COLO668 (cell line): Measurements from ENCODE around the gene GOLGA6L2.
"Not testable (repeated sequence)": the region's sequence is repeated elsewhere in the genome, so short reads cannot be mapped to it uniquely, and the experiment has no call there.

ENCODE experiments used
- DNase-seq: peaks from one replicate; lab custom pipeline; 2025; ENCODE audit not compliant: unreplicated experiment; lab: John Stamatoyannopoulos, UW

GOLGA6L2 gene, protein sequence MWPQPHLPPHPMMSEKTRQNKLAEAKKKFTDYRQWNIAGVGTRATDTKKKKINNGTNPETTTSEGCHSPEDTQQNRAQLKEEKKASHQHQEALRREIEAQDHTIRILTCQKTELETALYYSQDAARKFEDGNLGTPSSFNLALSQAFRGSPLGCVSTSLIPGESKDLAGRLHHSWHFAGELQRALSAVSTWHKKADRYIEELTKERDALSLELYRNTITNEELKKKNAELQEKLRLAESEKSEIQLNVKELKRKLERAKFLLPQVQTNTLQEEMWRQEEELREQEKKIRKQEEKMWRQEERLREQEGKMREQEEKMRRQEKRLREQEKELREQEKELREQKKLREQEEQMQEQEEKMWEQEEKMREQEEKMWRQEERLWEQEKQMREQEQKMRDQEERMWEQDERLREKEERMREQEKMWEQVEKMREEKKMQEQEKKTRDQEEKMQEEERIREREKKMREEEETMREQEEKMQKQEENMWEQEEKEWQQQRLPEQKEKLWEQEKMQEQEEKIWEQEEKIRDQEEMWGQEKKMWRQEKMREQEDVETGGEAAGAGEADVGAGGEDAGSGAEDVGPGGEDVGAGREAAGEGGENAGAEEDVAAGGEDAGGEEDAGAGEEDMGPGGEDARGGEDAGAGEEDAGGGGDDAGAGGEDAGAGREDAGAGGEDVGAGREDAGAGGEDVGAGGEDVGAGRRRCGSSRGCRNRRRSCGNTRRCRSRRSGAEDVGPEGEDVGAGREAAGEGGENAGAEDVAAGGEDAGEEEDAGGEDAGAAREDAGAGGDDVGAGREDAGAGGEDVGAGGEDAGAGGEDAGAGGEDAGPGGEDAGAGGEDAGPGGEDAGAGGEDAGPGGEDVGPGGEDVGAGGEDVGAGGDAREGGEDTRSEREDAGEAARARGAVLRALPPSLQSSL

DNA sequence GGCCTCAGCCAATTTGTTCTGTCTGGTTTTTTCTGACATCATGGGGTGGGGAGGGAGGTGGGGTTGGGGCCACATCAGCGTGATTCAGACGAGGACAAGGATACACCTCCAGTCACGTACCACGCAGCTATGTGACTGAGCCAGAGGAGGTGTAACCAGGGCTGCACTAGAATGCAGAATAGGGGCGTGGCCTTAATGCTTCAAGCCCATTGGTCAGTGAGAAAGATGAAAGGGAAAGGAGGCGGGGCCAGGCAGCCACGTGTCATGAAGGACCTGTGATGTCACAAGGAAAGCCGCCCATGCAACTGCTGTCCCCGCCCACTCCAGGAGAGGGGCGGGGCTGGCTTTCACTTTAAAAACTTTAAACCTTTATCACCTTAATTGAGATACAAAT lies at the start of gene GOLGA6L2:
GOLGA6L2 (minus strand) TSS at position 137 of the 394 bp plus-strand sequence; CDS start at position 75, 62 bp downstream.
- DNase-seq: no peak

DNA sequence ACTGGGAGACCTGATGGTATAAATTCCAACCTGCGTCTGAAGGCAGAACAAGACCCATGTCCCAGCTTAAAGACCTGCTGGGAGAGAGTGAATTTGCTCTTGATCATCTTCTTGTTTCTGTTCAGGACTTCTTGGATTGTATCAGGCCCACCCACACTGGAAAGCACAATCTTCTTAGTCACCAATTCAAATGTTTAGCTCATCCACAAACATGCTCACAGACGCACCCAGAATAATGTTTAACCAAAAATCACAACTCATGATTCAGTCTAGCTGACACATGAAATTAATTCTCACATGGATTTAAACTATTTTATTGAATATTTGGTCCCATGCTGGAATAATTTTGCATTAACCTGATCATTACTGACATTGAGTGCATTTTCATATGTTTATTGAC lies 37.8 kb upstream of the GOLGA6L2 start:
- DNase-seq: no peak

DNA sequence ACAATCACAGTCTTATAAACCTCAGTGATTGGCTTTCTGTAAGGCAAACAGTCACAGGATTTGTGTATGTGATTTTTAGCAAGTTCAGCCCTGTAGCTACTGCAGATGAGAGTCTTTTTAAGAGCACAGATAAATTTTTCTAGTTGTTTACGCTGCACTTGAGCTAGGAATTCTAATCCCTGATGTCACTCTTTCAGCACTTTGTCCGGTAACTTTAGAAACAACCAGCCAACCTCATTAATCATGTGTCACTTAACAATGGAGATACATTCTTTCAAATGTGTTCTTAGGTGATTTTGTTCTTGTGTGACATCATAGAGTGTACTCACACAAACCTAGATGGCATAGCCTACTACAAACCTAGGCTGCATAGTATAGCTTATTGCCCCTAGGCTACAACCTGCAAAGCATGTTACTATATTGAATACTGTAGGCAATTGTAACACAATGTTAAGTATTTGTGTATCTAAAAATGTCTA lies 36.8 kb upstream of the GOLGA6L2 start:
- no peak for DNase-seq

DNA sequence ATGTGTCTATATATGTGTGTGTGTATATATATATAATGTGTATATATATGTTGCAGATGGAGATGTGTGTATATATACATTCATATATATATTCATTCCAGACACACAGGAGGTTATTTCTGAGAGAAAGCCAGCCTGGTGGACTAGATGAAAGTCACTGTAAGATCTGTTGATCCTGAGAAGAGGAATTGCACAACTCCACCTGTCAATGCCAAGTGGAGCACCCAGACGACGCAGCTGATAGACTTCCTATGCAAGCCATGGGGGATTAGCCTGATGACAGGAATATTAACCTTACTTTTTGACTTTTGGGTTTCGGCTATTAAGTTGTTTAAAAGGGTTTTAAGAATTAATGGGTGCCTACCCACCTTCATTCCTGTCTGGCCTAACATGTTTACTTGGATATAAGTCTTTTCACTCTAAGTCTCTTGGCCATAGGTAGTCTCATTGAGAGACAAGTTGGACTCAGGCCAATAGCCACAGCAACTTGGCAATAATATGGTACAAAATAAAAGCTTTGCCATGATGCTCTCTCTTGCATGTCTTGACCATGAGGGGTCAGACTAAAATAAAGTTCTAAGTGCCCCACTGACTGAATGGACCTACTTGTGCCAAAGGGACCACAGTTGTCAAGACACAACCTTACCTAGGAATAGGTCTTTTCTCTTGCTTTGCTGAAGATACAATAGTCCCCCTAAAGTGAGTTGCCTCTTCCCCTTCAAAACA lies 35.9 kb upstream of the GOLGA6L2 start:
- DNase-seq: no peak

DNA sequence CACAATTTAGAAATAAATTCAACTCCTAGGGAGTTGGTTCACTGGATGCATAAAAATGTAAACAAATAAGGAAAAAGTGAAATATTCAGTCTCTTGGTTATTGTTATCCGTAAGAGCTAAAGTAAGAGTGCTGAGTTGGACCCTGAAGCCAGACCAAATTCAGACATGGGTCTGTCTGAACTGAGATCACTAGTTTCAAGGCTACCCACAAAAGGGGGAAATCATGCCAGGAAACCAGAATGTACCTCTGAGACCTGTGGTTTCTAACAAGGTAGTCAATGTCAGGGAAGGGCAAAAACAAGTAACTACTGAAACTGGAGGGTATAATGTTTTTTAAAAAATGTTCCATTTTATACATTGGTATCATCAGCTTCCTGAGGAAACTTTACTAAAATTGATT lies 35.2 kb upstream of the GOLGA6L2 start:
- no peak for DNase-seq

DNA sequence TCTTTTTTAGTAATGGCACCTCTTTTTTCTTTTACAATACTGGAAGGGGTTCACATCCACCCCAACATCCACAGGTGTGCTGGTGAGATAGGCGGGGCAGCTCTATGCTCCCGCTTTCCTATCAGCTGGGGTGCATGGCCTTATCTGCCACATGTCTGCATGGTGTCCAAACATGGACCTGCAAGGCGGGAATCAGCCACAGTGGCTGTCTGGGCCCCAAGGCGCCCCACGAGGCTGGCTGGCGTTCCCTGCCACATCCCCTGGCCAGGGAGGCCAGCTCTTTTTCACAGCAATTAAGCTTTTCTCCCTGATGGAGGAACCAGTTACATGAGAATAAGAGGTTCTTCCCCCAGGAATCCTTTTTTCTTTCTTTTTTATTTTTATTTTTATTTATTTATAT lies 30.9 kb upstream of the GOLGA6L2 start:
- DNase-seq: no peak

DNA sequence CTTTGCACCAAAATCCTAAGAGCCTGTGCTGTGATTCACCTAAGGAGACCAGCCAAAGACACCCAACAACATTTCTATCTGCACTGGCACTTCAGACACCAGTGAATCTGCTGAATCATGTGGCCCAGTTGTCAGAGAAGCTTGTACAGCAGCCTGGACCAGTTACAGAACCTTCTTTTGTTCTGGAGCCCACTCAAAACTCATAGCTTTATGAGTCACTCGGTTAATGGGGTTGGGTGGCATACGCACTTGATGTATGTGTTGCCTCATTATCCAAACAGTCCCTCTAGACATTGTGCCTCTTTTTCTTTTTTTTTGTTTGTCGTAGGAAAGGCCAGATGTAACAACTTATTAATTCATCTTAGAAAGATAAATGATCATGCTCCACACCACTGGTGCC lies 25.6 kb upstream of the GOLGA6L2 start:
- no peak for DNase-seq

DNA sequence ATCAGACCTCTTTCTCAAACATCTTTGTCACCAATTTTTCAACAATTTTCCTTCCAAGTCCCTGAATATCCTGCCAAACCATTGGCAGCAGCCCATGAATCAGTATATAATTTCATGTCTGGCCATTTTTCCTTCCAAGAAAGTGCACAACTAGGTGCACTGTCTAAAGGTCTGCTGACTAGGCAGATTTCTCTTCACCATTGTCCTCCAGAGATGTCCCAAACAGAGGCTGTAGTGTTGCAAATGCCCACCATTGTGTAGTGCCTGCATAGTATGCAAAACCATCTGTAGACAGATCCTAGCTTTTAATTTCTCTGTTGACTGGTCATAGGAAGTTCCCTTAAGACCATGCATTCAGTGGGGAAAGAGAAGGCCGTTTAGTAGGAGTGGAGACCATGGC lies 25.0 kb upstream of the GOLGA6L2 start:
- DNase-seq: no peak

DNA sequence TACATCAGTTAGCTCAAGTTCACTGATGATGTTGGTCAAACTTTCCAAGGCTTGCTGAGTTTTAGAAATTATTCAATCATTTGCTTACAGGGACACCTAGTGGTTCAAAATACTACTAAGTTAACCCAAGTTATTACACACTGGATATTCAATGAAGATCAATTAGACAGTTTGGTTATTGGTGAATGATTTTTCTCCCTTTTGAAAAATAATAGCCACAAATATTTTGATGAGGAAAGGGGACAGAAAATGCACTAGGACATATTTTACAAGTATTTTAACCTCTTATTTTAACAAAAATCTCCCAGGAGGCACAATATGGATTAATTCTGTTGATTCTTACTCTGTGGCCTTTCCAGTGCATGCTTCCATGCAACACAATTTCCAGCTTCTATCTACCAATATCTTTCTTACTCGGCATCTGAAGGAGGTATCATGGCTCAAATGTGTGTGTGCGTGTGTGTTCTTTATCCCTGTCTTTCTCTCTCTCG lies 20.1 kb upstream of the GOLGA6L2 start:
- no peak for DNase-seq

DNA sequence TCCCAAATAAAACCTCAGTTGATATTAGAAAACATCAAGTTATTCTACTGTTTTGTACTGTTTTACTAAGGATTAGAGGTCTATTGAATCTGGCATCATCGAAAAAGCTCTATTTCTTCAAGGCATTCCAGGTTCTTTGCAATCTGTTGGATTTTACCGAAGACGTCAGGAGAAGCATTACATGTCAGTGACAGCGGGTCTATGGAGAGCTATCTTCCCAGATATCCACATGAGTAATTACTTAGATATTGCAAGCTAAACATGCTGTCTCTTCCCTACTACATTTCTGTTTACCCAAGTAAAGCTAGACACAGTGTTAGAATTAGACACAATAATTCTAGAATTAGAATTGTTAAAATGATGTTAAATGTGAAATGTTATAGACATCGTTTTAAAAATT lies 10.8 kb upstream of the GOLGA6L2 start:
- DNase-seq: no peak

DNA sequence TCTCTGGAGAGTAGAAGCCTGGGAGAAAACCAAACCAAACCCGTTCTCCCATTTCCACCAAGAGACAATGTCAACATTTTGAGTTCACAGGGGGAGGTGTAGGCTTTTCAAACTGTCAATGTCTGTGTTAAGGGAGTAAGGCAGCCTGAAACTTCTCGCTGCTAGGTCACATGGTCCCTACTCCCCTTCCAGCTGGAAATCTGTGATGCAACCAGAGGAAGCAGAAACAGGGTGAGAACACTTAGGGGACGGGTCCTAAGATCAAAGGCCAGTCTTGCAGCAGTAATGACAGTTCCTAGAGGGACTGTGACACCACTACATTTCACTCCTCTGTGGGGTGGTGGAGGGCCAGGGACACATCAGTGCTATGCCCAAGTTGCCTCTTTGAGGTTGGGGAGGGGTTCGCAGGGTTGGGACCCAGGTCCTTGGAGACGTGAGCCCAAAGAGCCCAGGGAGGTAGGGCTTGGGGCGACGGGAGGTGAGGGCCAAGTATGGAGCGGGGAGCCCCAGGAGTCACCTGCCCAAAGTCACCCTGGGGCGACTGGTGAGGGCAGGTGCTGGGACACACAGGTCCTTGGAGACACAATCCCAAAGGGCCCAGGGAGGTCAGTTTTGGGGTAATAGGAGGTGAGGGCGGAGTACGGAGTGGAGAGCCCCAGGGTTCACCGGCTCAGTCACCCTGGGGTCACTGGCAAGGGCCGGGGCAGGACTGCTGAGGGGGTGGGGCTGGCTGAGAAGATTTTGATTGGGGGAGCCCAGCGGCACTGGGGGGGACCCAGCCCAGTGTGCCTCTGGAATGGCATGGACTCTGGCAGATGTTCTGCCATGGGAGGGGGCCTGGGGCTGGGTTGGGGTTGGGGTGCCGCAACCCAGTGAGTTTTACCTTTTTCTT lies 582 bp downstream of the GOLGA6L2 start:
- no peak for DNase-seq

DNA sequence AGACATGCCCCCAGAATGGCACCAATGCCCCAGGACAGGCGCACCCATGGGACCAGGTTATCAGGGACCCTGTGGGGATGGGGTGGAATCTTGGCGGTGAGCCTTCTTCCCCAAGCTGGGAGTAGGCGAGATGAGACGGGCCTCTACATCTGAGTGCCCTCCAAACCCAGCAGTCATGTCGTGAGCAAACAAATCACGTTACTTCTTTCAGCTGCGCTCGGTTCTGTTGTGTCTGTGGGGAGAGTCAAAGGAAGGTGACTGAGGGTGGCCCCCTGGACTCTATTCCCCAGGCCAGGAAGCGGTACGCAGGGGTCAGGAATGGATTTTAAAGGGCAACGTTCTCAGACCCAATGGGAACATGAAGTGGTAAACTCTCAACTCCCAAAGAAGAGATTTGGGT lies 2.8 kb downstream of the GOLGA6L2 start:
- no peak for DNase-seq

DNA sequence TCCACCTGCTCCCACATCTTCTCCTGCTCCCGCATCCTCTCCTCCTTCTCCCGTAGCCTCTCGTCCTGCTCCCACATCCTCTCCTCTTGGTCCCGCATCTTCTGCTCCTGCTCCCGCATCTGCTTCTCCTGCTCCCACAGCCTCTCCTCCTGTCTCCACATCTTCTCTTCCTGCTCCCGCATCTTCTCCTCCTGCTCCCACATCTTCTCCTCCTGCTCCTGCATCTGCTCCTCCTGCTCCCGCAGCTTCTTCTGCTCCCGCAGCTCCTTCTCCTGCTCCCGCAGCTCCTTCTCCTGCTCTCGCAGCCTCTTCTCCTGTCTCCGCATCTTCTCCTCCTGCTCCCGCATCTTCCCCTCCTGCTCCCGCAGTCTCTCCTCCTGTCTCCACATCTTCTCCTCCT lies 5.8 kb downstream of the GOLGA6L2 start:
- no peak for DNase-seq

DNA sequence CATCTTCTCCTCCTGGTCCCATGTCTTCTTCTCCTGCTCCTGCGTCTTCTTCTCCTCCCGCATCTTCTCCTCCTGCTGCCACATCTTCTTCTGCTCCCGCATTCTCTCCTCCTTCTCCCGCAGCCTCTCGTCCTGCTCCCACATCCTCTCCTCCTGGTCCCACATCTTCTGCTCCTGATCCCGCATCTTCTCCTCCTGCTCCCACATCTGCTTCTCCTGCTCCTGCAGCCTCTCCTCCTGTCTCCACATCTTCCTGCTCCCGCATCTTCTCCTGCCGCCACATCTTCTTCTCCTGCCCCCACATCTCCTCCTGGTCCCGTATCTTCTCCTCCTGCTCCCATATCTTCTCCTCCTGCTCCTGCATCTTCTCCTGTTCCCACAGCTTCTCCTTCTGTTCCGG lies 6.4 kb downstream of the GOLGA6L2 start:
- no peak for DNase-seq

DNA sequence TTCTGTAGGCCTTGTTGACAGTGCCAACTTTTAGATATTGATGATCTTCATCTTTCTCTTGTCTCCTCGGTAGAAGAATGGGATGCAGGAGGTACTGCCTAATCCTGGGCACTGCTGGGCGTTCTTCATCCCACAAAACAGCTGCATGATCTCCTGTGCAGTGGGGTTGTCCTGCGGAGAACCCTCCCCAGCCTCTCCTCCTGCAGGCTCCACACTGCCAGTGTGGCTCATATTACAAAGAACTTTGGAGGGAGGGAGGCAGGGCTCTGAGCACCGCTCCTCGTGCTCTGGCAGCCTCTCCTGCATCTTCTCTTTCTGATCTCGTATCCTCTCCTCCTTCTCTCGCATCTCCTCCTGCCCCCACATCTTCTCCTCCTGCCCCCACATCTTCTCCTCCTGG lies 7.5 kb downstream of the GOLGA6L2 start:
- DNase-seq: no peak

DNA sequence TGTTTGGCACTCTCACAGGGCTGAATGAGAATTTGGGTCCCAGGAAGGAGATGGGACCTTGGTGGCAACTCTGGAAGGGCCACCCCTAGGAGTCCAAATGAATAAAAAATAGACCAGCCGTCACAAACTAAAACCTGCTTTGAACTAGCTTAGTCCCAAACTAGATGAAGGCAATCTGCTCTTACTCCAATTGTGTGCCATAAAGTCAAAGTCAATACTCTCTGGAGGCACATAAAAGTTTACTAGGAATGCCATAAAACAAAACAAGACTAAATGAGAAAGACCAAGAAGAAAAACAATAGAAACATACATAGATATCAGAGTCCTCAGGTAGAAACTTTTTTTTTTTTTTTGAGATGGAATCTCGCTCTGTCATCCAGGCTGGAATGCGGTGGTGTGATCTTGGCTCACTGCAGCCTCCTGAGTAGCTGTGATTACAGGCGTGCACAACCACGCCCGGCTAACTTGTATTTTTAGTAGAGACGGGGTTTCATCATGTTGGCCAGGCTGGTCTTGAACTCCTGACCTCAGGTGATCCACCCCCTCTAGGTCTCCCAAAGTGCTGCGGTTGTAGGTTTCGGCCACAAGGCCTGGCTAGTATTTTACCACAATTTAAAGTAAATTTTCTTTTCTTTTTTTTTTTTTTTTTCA lies 8.1 kb downstream of the GOLGA6L2 start:
- DNase-seq: no peak

DNA sequence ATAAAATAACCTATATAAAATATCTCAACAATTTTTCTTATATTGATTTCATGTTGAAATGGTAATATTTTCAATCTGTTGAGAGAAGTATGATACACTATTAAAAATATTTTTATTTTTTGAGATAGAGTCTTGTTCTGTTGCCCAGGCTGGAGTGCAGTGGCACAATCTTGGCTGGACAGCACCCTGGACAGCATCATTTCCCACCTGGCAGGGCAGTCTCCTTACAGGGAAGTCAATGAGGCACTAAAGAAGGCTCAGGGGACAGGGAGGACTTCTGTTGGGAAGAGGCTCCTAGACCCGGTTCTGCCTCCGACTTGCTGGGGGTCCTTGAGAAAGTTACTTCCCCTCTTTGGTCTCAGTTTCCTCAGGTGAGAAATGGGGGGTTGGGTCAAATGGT lies 9.4 kb downstream of the GOLGA6L2 start:
- no peak for DNase-seq

DNA sequence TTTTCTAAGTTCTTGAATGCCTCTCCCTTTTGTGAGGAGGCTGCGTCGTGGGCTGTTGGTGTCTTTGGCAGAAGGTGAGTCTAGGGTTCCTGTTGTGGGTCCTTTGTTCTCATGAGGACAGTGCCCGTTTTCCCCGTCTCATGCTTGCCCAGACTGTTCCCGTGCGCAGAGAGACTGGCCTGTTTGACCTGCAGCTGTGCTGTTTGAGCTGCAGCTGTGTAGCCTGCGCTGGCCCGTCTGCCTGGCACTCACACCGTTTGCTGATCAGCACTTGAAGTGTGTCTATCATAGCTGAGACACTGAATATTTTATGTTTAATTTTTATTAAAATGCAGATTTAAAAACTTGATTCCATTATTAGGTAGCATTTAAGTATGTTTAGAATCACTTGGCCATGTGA lies 9.9 kb downstream of the GOLGA6L2 start:
- DNase-seq: no peak

DNA sequence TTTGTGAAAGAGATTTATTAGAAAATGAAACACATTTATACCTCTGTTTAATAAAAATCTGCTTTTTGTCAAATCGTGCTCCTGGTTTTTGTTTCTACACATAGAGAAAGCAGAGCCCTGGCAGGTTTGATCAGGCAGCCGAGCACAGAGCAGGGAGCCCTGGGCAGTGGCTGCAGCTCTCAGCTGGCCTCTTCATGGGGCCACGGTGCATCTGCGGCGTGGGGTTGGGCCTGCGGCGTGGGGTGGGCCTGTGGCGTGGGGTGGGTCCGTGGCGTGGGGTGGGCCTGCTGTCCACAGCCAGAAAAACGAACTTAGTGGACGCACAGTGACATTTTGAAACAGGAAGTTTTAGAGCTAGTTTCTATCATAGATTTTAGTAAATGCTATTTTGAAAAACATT lies 10.6 kb downstream of the GOLGA6L2 start:
- no peak for DNase-seq

DNA sequence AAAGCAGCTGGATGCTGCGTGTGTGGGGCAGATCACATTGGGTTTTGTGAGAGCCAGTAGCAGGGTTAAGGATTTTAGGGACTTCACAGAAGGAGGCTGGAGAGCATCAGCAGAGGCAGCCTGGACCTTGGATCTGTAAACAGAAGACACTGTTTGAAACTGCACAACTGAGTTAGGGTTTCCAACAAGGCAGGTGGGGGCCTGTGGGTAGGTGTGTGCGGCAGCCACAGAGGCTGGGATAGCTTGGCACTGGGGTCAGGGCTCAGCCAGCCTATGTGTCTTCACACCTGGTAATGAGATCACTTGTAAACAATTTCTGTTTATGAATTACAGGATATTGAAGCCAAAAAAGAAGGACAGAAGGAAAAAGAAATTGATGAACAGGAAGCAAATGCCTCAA lies 12.3 kb downstream of the GOLGA6L2 start:
- DNase-seq: not testable (repeated sequence)
